Stimulated activated CD4-positive, alpha-beta T cell treated with anti-CD3 and anti-CD28 coated beads, TNF-alpha, amount 100 ng/mL, for 1 hour (primary cell): Measurements from ENCODE around the gene STON2.
"Not testable (repeated sequence)": the region's sequence is repeated elsewhere in the genome, so short reads cannot be mapped to it uniquely, and the experiment has no call there.

ENCODE experiments used
- DNase-seq, 3 donors: peaks; one replicate each; pipeline ENCODE4 v3.0.0-alpha.2; 2020; ENCODE audit warnings: low read depth in 3 of 3, low spot score in 1 of 3

Gene STON2

DNA sequence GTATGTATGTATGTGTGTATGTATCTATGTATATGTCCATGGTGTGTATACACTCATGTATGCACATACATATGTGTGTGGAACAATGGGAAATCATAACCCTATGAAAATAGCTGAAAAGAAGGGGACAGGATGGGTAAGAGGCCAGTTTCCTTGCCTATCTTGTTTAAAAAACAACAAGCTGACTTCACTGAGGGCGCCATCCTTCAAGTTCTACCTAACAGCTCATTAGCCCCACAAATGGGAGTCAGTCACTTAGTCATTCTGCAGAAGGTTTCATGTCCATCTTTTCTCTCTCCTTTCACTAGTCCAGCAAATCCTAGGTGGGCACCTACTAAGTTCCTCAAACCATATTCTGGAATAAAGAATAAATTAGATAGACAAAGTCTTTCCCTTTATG is 14.7 kb downstream of the STON2 start:
- no peak for DNase-seq

DNA sequence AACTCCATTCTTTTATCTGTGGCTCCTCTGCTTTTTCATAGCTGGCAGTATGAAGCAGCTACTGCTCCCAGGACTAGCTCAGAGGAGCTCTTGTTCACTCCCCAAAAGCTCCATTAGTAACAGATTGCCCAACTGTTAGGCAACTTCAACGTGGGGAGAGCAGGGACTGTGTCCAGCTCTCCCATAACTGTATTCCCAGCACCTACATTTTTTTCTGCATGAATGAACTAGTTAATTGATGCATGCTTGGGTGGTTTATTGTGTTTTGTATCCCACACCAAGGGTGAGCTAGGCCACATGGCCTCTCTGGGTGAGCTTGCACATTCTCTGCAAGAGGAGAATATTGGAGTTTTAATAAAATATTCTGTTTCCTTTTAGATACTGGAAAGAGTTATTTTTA is 15.2 kb downstream of the STON2 start:
- no peak for DNase-seq

DNA sequence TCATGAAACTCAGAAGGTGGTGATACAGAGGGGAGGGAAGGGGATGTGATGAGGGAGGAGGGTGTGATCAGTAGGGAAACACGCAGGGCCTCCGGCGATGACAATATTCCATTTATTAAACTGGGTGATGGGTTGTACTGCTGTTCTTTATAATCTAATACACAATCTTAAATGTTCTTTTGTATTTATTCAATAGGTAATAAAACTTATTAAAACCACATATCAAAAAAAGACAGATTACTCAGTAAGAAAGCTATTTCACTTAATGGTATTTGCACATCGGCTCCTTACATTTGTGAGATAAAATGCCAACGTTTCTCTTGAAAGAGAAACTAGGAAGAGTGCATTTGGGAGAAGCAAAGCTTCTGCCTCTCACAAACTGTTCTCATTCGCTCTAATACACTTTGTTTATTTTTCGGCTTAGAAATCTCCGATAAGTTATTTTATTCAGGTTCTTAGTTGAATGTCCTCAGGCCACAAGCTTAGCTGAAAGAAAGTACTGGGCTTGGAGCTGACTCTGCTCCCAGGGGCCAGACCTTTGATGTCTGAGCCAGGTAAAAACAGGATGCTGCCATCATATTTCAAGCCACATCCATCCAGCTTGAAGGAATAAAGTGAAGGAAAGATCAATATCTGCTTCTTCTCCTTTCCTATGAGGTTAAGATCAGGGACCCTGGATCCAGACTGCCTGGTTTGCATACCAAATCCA is 17.5 kb downstream of the STON2 start:
- DNase-seq = no peak

DNA sequence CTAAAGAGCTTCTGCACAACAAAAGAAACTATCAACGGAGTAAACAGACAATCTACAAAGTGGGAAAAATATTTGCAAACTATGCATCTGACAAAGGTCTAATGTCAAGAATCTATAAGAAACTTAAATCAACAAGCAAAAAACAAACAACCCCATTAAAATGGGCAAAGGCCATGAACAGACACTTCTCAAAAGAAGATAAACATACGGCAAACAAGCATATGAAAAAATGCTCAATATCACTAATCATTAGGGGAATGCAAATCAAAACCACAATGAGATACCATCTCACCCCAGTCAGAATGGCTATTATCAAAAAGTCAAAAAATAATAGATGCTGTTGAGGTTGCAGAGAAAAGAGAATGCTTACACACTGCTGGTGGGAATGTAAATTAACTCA is 20.1 kb downstream of the STON2 start:
- DNase-seq = not testable (repeated sequence)

DNA sequence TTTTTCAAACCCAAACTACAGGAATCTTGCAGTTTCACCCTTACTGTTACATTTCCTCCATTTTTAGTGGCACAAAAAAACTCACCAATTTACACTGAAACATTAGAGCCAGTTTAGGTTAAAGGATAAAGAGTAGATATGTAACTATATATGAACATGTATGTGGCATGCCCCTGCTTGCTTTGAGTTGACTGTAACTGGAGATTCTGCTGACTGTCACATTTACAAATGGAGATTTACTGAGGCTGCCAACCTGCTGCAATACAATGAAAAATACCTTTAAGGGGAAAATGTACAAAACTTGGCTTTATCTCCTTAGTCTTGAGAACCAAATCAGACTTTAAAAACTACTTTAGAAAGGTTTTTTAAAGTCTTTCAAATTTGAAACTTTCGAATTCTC is 28.3 kb downstream of the STON2 start:
- DNase-seq = no peak

DNA sequence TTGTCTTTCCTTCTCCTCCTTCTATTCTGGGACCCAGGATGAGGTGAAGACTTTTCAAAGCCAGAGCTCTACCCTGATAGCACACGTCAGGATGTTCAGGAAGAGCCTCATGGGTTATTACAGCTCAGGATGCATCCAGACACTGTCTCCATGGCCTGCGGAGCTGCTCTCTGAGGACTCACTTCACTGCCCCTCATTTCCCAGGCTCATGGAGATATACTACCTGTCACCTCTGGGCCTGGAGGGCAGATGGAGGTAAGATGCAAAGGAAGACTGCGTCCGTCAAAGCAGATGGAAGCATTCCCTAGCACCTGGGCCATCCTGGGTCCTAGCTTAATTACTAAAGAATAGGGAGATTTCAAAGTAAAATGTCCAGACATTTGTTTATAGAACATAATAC is 32.6 kb downstream of the STON2 start:
- no peak for DNase-seq

DNA sequence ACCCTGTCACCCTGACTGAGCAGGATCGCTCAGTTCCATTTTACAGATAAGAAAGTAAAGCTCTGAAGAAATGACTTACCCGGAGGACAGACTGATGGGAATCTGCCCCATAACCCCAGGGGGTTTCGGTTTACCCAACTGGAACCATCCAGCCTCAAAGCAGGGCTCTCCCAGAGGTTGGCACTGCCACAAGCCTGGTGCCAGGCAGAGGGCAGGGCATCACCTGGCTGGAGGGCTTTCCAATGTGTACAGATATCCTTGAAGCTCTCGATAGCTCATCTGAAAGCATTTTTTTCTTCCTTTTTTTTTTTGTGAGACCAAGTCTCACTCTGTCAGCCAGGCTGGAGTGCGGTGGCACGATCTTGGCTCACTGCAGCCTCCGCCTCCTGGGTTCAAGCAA is 33.2 kb downstream of the STON2 start:
- DNase-seq = no peak

DNA sequence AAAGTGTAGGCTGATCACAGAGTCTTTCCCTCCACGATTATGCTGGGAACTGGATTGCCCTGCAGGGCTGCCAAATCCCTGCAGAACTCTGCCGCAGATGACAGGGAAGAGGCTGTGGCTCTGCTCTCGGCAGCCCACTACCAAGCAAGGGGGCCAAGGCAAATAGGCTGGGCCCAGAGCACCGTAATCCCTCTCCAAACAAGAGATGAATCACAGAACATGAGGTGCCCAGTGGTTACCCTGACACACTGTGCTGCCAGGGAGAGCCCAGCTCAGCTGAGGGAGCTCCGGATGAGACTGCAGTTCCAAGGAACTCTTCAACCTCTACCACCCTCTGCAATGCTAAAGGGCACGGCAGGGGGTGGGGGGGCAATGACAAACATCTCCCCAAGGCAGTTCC is 33.9 kb downstream of the STON2 start:
- DNase-seq = no peak

DNA sequence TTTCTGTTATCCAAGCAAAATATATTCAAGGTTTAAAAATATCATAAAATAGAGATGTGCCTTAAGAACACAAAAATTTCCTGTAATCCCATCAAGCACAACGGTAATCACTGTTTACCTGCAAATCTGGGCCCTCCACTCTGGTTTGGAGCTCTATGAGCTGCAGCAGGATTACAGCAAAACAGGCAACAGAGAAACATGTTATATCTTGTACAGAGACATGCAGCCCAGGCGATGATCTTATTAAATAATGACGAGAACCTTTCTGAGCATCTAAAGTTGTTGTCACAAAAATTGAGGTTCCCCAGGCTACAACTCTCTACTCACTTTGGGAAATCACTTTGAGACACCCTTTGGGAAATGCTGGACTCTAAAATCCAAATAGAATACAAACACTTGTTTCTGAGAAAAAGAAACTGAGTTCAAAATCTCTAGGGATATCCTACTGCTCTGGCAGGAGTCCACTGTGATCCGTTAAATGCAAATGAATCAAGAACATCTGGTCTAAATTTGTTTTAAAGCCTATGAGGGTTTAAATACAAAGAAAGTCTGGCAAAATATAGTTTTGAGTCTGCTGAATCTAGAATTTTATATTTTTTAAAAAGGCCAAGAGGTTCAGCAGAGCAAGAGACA is 36.3 kb downstream of the STON2 start:
- no peak for DNase-seq

DNA sequence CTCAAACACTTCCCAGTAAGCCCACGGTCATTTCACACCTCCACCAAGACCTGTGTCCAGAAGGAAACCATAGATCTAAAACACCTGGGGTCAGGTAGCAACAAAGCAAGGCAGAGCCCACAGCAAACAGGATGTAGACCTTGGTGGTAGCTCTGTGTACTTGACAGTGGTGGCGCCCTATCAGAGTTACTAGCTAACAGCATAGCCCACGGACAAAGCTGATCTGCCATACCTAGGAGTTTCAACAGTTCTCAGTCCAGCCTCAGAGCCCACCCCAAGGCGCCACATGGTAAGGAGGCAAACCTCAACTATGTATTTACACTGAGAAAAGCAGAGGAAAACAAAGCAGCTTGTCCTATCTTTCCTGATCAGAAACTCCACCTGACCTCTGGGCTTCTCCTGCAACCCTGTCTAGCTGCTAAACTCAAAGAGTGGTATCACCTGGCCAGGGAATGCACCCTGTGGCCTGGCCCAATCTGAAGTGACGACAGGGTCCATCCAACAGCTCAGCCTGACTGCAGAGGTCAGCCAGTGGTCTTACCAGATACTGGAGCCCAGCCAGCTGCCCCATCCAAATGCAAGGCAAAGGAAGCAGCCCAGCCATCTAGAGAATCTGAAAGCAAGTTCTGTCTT is 46.3 kb downstream of the STON2 start:
- DNase-seq = no peak

DNA sequence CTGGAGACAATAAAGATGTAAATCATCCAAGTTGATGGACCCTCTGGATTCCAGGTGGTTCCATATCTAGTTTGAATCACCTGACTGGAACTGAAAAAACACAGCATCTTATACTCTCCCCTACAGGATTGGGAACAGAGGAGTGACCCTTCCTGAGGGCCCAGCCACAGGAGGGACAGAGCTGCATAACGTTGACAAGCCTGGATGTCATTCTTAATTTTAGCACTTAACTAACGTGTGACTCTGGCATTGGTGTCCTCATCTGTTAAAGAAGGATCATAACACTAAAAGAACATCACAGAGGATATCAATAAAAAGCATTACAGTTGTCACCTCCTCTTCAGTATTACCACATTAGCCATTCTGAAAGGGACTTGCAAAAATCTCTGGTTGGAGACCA is 47.7 kb downstream of the STON2 start:
- no peak for DNase-seq

DNA sequence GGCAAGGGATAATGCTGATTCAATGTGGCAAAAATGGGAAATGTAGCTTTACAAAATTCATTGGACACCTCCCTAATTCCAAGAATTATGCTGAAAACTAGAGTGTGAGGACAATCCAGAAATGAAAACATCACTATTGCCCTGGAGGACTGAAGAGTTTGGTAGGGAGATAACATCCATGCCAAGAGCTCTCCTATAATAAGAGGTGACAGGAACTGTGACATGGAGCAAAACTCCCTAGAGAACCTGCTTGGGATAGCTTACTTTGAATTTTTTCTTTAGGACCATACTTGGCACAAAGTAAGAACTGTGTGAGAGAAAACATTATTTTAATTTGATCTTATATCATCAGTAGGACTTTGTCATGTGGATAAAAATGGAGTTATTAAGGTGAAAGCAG is 48.9 kb downstream of the STON2 start:
- DNase-seq = no peak

DNA sequence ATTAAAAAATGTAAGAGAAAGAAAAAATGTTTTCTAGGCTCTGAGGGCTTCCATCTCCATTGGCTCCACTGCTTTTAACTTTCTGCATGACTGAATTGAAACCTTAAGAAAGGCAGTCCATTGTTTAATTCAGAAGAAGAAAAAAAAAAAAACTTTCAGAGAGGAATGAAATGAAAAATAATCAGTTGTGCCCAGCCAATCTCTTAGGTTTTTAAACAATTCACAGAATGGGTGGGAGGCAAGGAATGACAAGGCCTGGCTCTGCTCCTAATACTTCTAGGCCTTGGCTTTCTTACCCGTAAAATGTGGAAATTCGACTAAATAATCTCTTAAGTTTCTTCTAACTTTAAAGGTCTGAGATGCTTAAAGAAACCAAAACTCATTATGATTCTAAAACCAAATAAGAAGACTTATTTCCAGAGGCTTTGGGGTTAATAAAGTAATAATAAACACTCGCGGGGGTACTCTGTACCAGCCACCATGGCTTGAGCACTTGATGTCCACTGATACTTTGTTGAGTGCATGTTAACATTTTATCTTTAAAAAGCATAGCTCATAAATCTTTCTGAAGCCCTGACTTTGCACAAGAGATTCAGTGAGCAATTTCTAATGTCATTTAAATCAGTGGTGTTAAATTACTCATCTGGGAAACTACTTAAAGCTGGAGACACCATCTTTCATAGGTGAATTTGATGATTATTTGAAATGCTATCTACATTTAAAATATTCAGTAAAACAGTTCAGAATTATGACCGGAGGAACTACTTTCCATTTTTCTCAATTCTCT is 49.6 kb downstream of the STON2 start:
- no peak for DNase-seq

DNA sequence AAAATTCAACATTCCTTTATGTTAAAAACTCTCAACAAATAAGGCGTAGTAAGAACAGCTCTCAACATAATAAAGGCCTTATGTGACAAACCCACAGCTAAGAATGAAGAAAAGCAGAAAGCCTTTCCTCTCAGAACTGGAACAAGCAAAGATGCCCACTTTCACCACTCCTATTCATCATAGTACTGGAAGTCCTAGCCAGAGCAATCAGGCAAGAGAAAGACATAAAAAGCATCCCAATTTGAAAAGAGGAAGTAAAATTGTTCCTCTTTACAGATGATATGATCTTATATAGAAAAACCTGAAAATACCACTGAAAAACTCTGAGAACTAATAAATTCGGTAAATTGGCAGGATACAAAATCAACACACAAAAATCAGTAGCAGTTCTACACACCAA is 52.1 kb downstream of the STON2 start:
- DNase-seq = no peak

DNA sequence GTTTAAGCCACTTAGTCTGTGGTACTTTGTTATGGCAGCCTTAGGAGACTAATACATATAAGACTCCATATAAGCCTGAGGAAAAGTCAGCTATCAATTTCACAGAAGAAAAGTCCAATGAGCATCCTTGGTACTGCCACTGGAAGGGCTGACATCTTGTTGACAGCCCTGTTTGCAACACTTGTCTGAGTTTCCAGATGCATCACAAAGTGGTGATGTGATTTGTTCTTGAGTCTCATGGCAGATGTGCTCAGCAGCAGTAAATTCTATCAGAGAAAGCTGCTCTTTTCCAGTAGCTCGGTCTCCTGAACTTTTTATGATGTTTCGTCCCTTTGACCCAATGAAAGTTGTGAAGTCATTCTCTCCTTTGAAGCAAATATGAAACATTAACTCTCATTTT is 54.3 kb downstream of the STON2 start:
- DNase-seq = no peak

DNA sequence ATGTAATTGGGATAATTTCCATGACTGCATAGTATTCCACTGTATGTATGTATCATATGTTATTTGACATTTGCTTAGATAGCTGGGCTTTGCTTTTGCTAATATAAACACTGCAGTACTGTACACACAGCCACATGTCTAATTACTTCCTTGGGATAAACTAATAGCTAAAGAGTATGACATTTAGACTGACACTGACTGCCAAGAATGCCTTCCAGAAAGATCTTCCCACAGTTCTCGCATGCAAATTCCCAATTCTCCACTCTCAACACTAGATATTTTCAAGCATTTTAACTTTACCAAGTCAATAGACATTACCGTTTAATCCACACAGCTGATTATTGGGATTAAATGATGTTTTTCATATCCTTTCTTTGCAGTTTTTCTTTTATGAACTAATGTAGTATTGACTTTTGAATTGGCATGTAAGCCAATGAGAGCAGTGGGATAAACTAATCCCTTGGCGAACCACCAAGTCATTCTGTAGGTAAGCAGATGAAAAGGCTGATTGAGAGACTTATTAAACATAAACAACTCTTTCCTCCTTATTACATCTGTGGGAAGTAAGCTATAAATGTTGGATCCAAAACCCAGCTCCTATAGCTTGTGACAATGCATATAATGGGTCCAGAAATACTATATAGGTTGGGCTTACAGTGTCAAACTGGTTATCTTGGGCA is 55.5 kb downstream of the STON2 start:
- DNase-seq = no peak

DNA sequence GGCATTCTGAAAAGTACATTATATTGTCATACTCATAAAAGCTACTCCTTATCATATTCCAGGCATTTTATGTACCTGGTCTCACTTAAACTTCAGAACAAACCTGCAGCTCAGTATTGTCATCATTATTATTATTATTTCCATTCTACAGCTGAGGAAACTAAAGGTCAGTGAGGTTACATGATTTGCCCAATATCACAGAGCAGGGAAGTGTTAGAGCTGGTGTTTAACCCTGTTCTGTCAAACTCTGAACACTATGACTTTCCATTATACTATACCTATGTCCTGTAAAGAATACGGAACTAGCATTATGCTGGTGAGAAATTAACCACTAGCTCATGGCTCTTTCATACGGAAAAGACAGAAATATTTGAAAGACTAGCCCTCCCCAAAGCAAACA is 56.4 kb downstream of the STON2 start:
- DNase-seq = no peak

DNA sequence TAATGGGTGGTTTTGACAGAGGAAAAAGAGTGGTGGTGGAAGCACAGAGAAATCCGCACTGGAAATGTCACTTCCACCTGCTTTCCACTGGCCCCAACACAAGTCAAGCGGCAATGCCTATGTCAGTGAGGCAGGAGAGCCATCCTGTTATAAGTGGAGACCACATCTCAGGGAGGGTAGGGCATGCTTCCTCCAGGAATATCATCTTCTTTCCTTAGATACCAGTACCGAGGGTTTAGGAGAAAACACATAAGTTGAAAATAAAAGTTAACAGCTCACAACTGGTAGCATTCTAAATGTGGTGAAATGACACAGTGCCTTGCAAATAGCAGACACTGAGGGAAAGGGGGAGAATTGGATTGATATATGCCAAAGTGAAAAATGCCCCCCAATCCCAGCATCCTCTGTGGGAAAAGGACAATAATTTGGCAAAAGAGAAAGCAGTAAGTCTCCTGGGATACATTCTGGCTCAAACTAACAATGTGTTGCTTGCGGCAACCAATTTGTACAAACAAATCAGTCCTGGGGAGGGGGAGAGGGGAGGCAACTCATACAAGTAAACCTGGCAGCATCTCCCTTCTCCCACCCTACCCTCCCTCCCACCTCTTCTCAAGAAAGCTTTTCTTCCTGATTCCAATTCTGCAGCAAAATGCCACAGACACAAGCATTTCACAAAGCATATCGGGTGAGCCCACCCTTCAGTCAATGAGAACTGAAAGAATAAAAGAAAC is 57.1 kb downstream of the STON2 start:
- no peak for DNase-seq

DNA sequence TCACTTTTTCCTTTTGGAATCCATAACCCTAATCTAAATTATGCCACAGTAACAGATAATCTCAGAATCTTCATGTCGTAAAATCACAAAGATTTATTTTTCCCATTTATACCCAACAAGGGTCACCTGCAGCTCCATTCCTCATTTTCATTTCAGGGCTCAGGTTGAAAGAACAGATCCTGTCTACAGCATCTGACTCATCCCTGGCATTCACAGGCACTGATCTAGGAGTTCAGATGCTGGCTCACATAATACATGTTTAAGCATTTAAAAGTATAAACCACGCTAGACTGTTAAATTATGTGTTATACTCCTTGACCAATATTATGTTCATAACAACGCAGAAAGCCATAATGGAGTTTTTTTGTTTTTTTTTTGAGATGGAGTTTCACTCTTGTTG is 58.3 kb downstream of the STON2 start:
- DNase-seq = no peak

DNA sequence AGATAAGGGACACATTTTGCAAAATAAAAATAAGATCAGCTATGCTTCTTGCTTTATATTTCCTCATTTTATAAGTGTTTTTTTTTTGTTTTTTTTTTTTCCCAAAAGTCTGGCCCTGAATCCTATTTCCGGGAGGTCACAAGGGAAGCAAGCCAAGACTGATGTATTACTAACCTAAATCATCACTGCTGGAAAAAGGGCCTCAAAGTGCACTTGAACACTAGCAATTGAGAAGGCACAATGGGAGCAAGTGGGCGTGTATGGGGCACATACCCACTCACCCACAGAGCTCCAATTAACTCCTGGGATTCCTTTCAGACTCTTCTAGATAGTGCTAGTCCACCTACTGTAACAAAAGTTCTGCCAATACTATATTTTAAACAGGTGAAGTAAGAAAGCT is 58.8 kb downstream of the STON2 start:
- DNase-seq = no peak

DNA sequence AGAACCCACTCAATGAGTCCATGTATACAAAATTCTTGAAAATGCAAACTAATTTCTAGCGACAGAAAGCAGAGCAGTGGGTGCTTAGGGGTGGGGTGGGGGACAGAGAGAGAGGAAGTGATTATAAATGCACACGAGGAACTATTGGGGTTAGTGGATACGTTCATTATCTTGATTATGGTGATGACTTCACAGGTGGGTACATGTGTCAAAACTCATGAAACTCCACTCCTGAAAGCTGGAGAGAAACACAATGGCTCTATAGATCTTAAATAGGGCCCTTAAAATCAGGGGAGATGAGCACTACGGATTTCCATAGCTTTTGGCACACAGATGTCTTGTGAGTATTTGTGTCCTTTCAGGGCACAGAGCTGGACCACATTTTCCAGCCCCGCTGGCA is 59.9 kb downstream of the STON2 start:
- no peak for DNase-seq
